Astrocyte (in vitro differentiated cells and primary cell): ENCODE data around the gene SLC38A10.

Experiments used
- EZH2 ChIP-seq: IDR thresholded peaks from 2 replicates; pipeline ENCODE4 v1.6.1; 2012; ENCODE audit warnings: mild to moderate bottlenecking, low read length, inconsistent platforms; ENCODE audit not compliant: insufficient read depth
- TF ChIP-seq, protein P1 (sequence below): IDR thresholded peaks from 2 replicates; pipeline ENCODE4 v1.5.1; 2011; ENCODE audit warnings: low read depth, mild to moderate bottlenecking, inconsistent platforms, low read length, moderate library complexity; ENCODE audit not compliant: insufficient read depth

GRCh38 chr17:81323411-81323868, 28.3 kb upstream of the SLC38A10 start:
- TF ChIP-seq EZH2 = no peak
- TF ChIP-seq, protein P1, sequence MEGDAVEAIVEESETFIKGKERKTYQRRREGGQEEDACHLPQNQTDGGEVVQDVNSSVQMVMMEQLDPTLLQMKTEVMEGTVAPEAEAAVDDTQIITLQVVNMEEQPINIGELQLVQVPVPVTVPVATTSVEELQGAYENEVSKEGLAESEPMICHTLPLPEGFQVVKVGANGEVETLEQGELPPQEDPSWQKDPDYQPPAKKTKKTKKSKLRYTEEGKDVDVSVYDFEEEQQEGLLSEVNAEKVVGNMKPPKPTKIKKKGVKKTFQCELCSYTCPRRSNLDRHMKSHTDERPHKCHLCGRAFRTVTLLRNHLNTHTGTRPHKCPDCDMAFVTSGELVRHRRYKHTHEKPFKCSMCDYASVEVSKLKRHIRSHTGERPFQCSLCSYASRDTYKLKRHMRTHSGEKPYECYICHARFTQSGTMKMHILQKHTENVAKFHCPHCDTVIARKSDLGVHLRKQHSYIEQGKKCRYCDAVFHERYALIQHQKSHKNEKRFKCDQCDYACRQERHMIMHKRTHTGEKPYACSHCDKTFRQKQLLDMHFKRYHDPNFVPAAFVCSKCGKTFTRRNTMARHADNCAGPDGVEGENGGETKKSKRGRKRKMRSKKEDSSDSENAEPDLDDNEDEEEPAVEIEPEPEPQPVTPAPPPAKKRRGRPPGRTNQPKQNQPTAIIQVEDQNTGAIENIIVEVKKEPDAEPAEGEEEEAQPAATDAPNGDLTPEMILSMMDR = no peak
